ENCODE data around the gene CCDC8.
"Not testable (repeated sequence)": the region's sequence is repeated elsewhere in the genome, so short reads cannot be mapped to it uniquely, and the experiment has no call there.

CCDC8 gene

GRCh38 chr19:46446021-46446420, 32.7 kb upstream of the CCDC8 start:
- 0 out of 2 replicates have a peak, but pooled peaks cover 8% of the 10 kb centered on the region for H3K9me3 ChIP-seq (ENCODE audit: insufficient read depth, low read length)
- no peaks in the 10 kb centered on the region for H3K4me1 ChIP-seq (ENCODE audit: insufficient read depth, insufficient read length)
- no peak overlapping the region for H3K9ac ChIP-seq (ENCODE audit: insufficient read length, low read depth)
- DNase-seq (ENCODE audit: low read depth, low spot score): no peak
- TF ChIP-seq YY1 (IDR thresholded peaks at IDR 0.05; ENCODE audit: insufficient read depth, insufficient read length) (no peak), SUZ12 (IDR thresholded peaks at IDR 0.05; ENCODE audit: extremely low read depth, insufficient read depth, insufficient read length) (no peak)
- H3K36me3 ChIP-seq (ENCODE audit: insufficient read depth, insufficient read length, low read length): no peaks in the 10 kb centered on the region
- H3K4me3 ChIP-seq (ENCODE audit: insufficient read length, low read depth): no peak overlapping the region
- no peaks in the 10 kb centered on the region for H3K27me3 ChIP-seq (ENCODE audit: insufficient read depth, insufficient read length)

- no peaks in the 10 kb centered on the region for H3K36me3 ChIP-seq (ENCODE audit: insufficient read depth, insufficient read length, low read length)
- H3K9ac ChIP-seq (ENCODE audit: insufficient read length, low read depth): no peak overlapping the region
- H3K4me1 ChIP-seq (ENCODE audit: insufficient read depth, insufficient read length): no peaks in the 10 kb centered on the region
- DNase-seq (ENCODE audit: low read depth, low spot score): no peak
- no peaks in the 10 kb centered on the region for H3K9me3 ChIP-seq (ENCODE audit: insufficient read depth, low read length)
- H3K27me3 ChIP-seq (ENCODE audit: insufficient read depth, insufficient read length): no peaks in the 10 kb centered on the region
- TF ChIP-seq SUZ12 (IDR thresholded peaks at IDR 0.05; ENCODE audit: extremely low read depth, insufficient read depth, insufficient read length) (no peak), ZNF274 (IDR thresholded peaks at IDR 0.05; ENCODE audit: low read depth, low read length) (no peak), YY1 (IDR thresholded peaks at IDR 0.05; ENCODE audit: insufficient read depth, insufficient read length) (no peak)
- H3K4me3 ChIP-seq (ENCODE audit: insufficient read length, low read depth): no peak overlapping the region
Measured at GRCh38 chr19:46442808-46443450, 29.6 kb upstream of the CCDC8 start.

GRCh38 chr19:46441866-46442265, 28.5 kb upstream of the CCDC8 start:
- no peak overlapping the region for H3K4me3 ChIP-seq (ENCODE audit: insufficient read length, low read depth)
- H3K9me3 ChIP-seq (ENCODE audit: insufficient read depth, low read length): no peaks in the 10 kb centered on the region
- no peaks in the 10 kb centered on the region for H3K36me3 ChIP-seq (ENCODE audit: insufficient read depth, insufficient read length, low read length)
- no peak overlapping the region for H3K9ac ChIP-seq (ENCODE audit: insufficient read length, low read depth)
- no peaks in the 10 kb centered on the region for H3K4me1 ChIP-seq (ENCODE audit: insufficient read depth, insufficient read length)
- DNase-seq (ENCODE audit: low read depth, low spot score): no peak
- H3K27me3 ChIP-seq (ENCODE audit: insufficient read depth, insufficient read length): no peaks in the 10 kb centered on the region
- TF ChIP-seq ZNF274 (IDR thresholded peaks at IDR 0.05; ENCODE audit: low read depth, low read length): no peak
- no peak for TF ChIP-seq YY1 (IDR thresholded peaks at IDR 0.05; ENCODE audit: insufficient read depth, insufficient read length)
- no peak for TF ChIP-seq SUZ12 (IDR thresholded peaks at IDR 0.05; ENCODE audit: extremely low read depth, insufficient read depth, insufficient read length)

GRCh38 chr19:46435689-46436088, 22.3 kb upstream of the CCDC8 start:
- not testable (repeated sequence) for H3K27me3 ChIP-seq (ENCODE audit: insufficient read depth, insufficient read length); DNase-seq (ENCODE audit: low read depth, low spot score); H3K9ac ChIP-seq (ENCODE audit: insufficient read length, low read depth); H3K4me3 ChIP-seq (ENCODE audit: insufficient read length, low read depth); H3K9me3 ChIP-seq (ENCODE audit: insufficient read depth, low read length); H3K36me3 ChIP-seq (ENCODE audit: insufficient read depth, insufficient read length, low read length); H3K4me1 ChIP-seq (ENCODE audit: insufficient read depth, insufficient read length)

GRCh38 chr19:46435009-46435408, 21.6 kb upstream of the CCDC8 start:
- Histone ChIP-seq H3K4me3 (ENCODE audit: insufficient read length, low read depth) (no peak overlapping the region), H3K9me3 (ENCODE audit: insufficient read depth, low read length) (no peaks in the 10 kb centered on the region), H3K4me1 (ENCODE audit: insufficient read depth, insufficient read length) (no peaks in the 10 kb centered on the region), H3K9ac (ENCODE audit: insufficient read length, low read depth) (no peak overlapping the region), H3K36me3 (ENCODE audit: insufficient read depth, insufficient read length, low read length) (no peaks in the 10 kb centered on the region), H3K27me3 (ENCODE audit: insufficient read depth, insufficient read length) (peaks cover 3% of the 10 kb centered on the region)
- TF ChIP-seq YY1 (IDR thresholded peaks at IDR 0.05; ENCODE audit: insufficient read depth, insufficient read length) (no peak), SUZ12 (IDR thresholded peaks at IDR 0.05; ENCODE audit: extremely low read depth, insufficient read depth, insufficient read length) (no peak), ZNF274 (IDR thresholded peaks at IDR 0.05; ENCODE audit: low read depth, low read length) (no peak)
- no peak for DNase-seq (ENCODE audit: low read depth, low spot score)

- not testable (repeated sequence) for H3K9ac ChIP-seq (ENCODE audit: insufficient read length, low read depth); H3K4me1 ChIP-seq (ENCODE audit: insufficient read depth, insufficient read length); H3K4me3 ChIP-seq (ENCODE audit: insufficient read length, low read depth); DNase-seq (ENCODE audit: low read depth, low spot score); H3K36me3 ChIP-seq (ENCODE audit: insufficient read depth, insufficient read length, low read length); H3K9me3 ChIP-seq (ENCODE audit: insufficient read depth, low read length)
- H3K27me3 ChIP-seq (ENCODE audit: insufficient read depth, insufficient read length): peaks cover 14% of the 10 kb centered on the region
Measured at GRCh38 chr19:46433470-46433869, 20.1 kb upstream of the CCDC8 start.

- H3K4me1 ChIP-seq (ENCODE audit: insufficient read depth, insufficient read length): no peaks in the 10 kb centered on the region
- peaks cover 31% of the 10 kb centered on the region for H3K27me3 ChIP-seq (ENCODE audit: insufficient read depth, insufficient read length)
- H3K4me3 ChIP-seq (ENCODE audit: insufficient read length, low read depth): no peak overlapping the region
- no peaks in the 10 kb centered on the region for H3K9me3 ChIP-seq (ENCODE audit: insufficient read depth, low read length)
- H3K36me3 ChIP-seq (ENCODE audit: insufficient read depth, insufficient read length, low read length): no peaks in the 10 kb centered on the region
- no peak overlapping the region for H3K9ac ChIP-seq (ENCODE audit: insufficient read length, low read depth)
- DNase-seq (ENCODE audit: low read depth, low spot score): no peak
- TF ChIP-seq SUZ12 (IDR thresholded peaks at IDR 0.05; ENCODE audit: extremely low read depth, insufficient read depth, insufficient read length): no peak
- no peak for TF ChIP-seq YY1 (IDR thresholded peaks at IDR 0.05; ENCODE audit: insufficient read depth, insufficient read length)
- TF ChIP-seq ZNF274 (IDR thresholded peaks at IDR 0.05; ENCODE audit: low read depth, low read length): no peak
Measured at GRCh38 chr19:46431824-46432223, 18.5 kb upstream of the CCDC8 start.

- Histone ChIP-seq H3K9me3 (ENCODE audit: insufficient read depth, low read length) (no peaks in the 10 kb centered on the region), H3K4me3 (ENCODE audit: insufficient read length, low read depth) (no peak overlapping the region), H3K27me3 (ENCODE audit: insufficient read depth, insufficient read length) (peaks cover 37% of the 10 kb centered on the region), H3K4me1 (ENCODE audit: insufficient read depth, insufficient read length) (no peaks in the 10 kb centered on the region), H3K9ac (ENCODE audit: insufficient read length, low read depth) (no peak overlapping the region), H3K36me3 (ENCODE audit: insufficient read depth, insufficient read length, low read length) (no peaks in the 10 kb centered on the region)
- no peak for TF ChIP-seq SUZ12 (IDR thresholded peaks at IDR 0.05; ENCODE audit: extremely low read depth, insufficient read depth, insufficient read length)
- no peak for DNase-seq (ENCODE audit: low read depth, low spot score)
Measured at GRCh38 chr19:46429999-46430398, 16.6 kb upstream of the CCDC8 start.
